Measurements from ENCODE around the gene TMEM132D. TPM values are rescaled to one million over a fixed set of nuclear protein-coding genes. Genes with fewer than 3 reads are reported as not detected.

TMEM132D gene
- total RNA-seq, 2 experiments from 2014 or later: not detected

- Histone ChIP-seq H3K9me3 (ENCODE audit: low read length) (no peaks in the 10 kb centered on the region), H3K79me2 (ENCODE audit: insufficient read depth, low read depth, low read length) (no peaks in the 10 kb centered on the region), H3K27ac (ENCODE audit: low read depth, low read length, poor library complexity, severe bottlenecking) (no peak overlapping the region), H3K4me1 (ENCODE audit: insufficient read depth, low read length, poor library complexity, severe bottlenecking) (no peaks in the 10 kb centered on the region), H3K4me3 (ENCODE audit: low read depth, low read length, poor library complexity, severe bottlenecking) (no peak overlapping the region), H3K4me2 (ENCODE audit: low read length) (no peak overlapping the region), H4K20me1 (ENCODE audit: insufficient read depth, low read length) (no peaks in the 10 kb centered on the region), H3K9me2 (ENCODE audit: insufficient read depth, low read length) (no peaks in the 10 kb centered on the region), H2AFZ (ENCODE audit: low read length) (no peak overlapping the region), H3K36me3 (ENCODE audit: insufficient read depth, low read length) (no peaks in the 10 kb centered on the region)
- ChIA-PET CTCF (ENCODE audit: unreplicated experiment) (no interaction called here), POLR2A (no interaction called here)
- no peak for DNase-seq (ENCODE audit: low spot score)
- intact Hi-C loops (cut with micrococcal nuclease; ENCODE audit: unreplicated experiment): no loop called here
- BruUV-seq (replicated peaks): no TSS peak
- TF ChIP-seq CTCF (conservative IDR thresholded peaks at IDR 0.05; ENCODE audit: low read length): no peak
- no peak for TF ChIP-seq EZH2phosphoT487 (IDR thresholded peaks at IDR 0.05; ENCODE audit: borderline replicate concordance, low read depth, low read length)
Measured at GRCh38 chr12:129203456-129203855, 700.4 kb downstream of the TMEM132D start.

GRCh38 chr12:129202109-129202814 is 701.6 kb downstream of the TMEM132D start:
- BruUV-seq (replicated peaks): no TSS peak
- no peaks in the 10 kb centered on the region for H3K36me3 ChIP-seq (ENCODE audit: insufficient read depth, low read length)
- H3K9me3 ChIP-seq (ENCODE audit: low read length): no peaks in the 10 kb centered on the region
- no peak overlapping the region for H3K4me3 ChIP-seq (ENCODE audit: low read depth, low read length, poor library complexity, severe bottlenecking)
- no peak overlapping the region for H3K27ac ChIP-seq (ENCODE audit: low read depth, low read length, poor library complexity, severe bottlenecking)
- intact Hi-C loops (cut with micrococcal nuclease; ENCODE audit: unreplicated experiment): no loop called here
- ChIA-PET CTCF (ENCODE audit: unreplicated experiment) (no interaction called here), POLR2A (no interaction called here)
- DNase-seq (ENCODE audit: low spot score): no peak
- no peaks in the 10 kb centered on the region for H3K4me1 ChIP-seq (ENCODE audit: insufficient read depth, low read length, poor library complexity, severe bottlenecking)
- H3K79me2 ChIP-seq (ENCODE audit: insufficient read depth, low read depth, low read length): no peaks in the 10 kb centered on the region
- no peak for TF ChIP-seq EZH2phosphoT487 (IDR thresholded peaks at IDR 0.05; ENCODE audit: borderline replicate concordance, low read depth, low read length)
- no peak for TF ChIP-seq CTCF (conservative IDR thresholded peaks at IDR 0.05; ENCODE audit: low read length)
- no peaks in the 10 kb centered on the region for H4K20me1 ChIP-seq (ENCODE audit: insufficient read depth, low read length)
- no peak overlapping the region for H2AFZ ChIP-seq (ENCODE audit: low read length)
- H3K4me2 ChIP-seq (ENCODE audit: low read length): no peak overlapping the region
- no peaks in the 10 kb centered on the region for H3K9me2 ChIP-seq (ENCODE audit: insufficient read depth, low read length)

- ChIA-PET CTCF (ENCODE audit: unreplicated experiment) (interaction anchor here (0.6 kb wide), 1 partner anchor 17 kb away, joined by 4 read pairs; no protein-coding TSS in a partner anchor), POLR2A (no interaction called here)
- H3K27ac ChIP-seq (ENCODE audit: low read depth, low read length, poor library complexity, severe bottlenecking): no peak overlapping the region
- H3K4me2 ChIP-seq (ENCODE audit: low read length): no peak overlapping the region
- no peaks in the 10 kb centered on the region for H3K36me3 ChIP-seq (ENCODE audit: insufficient read depth, low read length)
- no peaks in the 10 kb centered on the region for H4K20me1 ChIP-seq (ENCODE audit: insufficient read depth, low read length)
- no peak for DNase-seq (ENCODE audit: low spot score)
- H2AFZ ChIP-seq (ENCODE audit: low read length): no peak overlapping the region
- H3K4me1 ChIP-seq (ENCODE audit: insufficient read depth, low read length, poor library complexity, severe bottlenecking): no peaks in the 10 kb centered on the region
- no peak overlapping the region for H3K4me3 ChIP-seq (ENCODE audit: low read depth, low read length, poor library complexity, severe bottlenecking)
- H3K79me2 ChIP-seq (ENCODE audit: insufficient read depth, low read depth, low read length): no peaks in the 10 kb centered on the region
- no peaks in the 10 kb centered on the region for H3K9me2 ChIP-seq (ENCODE audit: insufficient read depth, low read length)
- intact Hi-C loops (cut with micrococcal nuclease; ENCODE audit: unreplicated experiment): no loop called here
- no peak for TF ChIP-seq EZH2phosphoT487 (IDR thresholded peaks at IDR 0.05; ENCODE audit: borderline replicate concordance, low read depth, low read length)
- no peak for TF ChIP-seq CTCF (conservative IDR thresholded peaks at IDR 0.05; ENCODE audit: low read length)
- no peaks in the 10 kb centered on the region for H3K9me3 ChIP-seq (ENCODE audit: low read length)
- no TSS peak for BruUV-seq (replicated peaks)
Measured at GRCh38 chr12:129201029-129201428, 702.8 kb downstream of the TMEM132D start.

Measured in OCI-LY7 (cell line).